Ishikawa (cell line): Measurements from ENCODE around the gene MRGPRG.

Experiments used
- RAD21 ChIP-seq: IDR thresholded peaks from 2 replicates; pipeline ENCODE4 v1.6.1; 2012; ENCODE audit warnings: low read depth
- TAF1 ChIP-seq: IDR thresholded peaks from 2 replicates; pipeline ENCODE4 v1.6.1; 2012; ENCODE audit warnings: low read depth, mild to moderate bottlenecking

- TF ChIP-seq RAD21 (no peak), TAF1 (no peak)
Measured at GRCh38 chr11:3229673-3230630, 11.3 kb upstream of the MRGPRG start.
